CD4-positive, alpha-beta T cell treated with Interferon alpha-2 for 1 hour (primary cell): ENCODE results near the gene MRPS34.

Experiments
- DNase-seq, 2 donors: peaks; one replicate each; pipeline ENCODE4 v3.0.0-alpha.2; 2020 to 2022

MRPS34 gene

DNA sequence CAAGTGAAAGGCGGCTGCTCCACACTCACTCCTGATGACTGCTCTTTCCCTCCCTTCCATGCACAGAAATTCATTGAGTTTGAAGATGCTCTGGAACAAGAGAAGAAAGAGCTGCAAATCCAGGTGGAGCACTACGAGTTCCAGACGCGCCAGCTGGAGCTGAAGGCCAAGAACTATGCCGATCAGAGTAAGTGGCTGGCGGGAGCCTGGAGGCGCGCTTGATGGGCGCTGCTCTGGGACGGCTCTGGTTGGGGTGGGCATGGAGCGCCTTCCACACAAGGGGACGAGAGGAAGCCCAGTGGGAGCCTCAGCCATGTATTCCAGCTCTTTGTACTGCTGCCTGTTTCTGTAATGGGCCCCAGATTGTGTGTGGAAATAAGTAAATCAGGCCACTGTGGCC, 48.4 kb downstream of the MRPS34 start:
- DNase-seq = no peak

DNA sequence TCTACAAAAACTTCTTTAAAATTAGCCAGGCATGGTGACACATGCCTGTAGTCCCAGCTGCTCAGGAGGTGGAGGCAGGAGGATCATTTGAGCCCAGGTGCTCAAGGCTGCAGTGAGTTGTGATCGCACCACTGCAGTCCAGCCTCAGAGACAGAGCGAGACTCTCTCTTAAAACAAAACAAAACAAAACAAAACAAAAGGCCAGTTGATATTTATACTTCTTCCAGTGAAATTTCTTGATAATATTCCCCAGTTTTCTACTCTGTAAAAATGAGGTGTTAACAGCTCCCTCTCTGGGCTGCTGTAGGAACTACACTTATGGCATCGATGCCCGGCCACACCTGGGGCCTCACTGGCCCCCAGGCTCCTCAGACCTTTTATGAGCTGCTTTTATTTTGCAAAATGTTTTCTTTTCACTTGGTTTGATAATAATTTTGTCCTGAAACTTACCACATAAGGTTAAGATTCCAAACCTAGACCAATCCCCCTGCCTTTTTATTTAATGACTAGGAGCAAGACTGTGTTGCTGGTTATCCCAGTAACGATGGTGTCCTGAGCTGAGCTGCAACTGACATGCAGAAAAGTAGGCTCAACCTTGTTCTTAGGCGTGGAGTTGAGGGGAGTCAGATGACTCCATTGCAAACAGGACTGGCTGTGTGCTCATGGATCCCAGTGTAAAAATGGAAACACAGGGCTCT, 49.3 kb downstream of the MRPS34 start:
- peak; percentile 18 to 57 for DNase-seq
